Neutrophil (primary cell): Measurements from ENCODE around the gene CTNNA2.

Source experiments
- H3K27ac ChIP-seq: fragments of 200-600 bp; sonication (generic); 2 replicates; pipeline ENCODE4 v1.5.1; 2016; ENCODE audit warnings: mild to moderate bottlenecking, moderate library complexity
- H3K27me3 ChIP-seq: fragments of 200-600 bp; sonication (generic); 2 replicates; pipeline ENCODE4 v1.6.0; 2016; ENCODE audit warnings: mild to moderate bottlenecking
- H3K36me3 ChIP-seq: fragments of 200-600 bp; sonication (generic); 2 replicates; pipeline ENCODE4 v1.5.1; 2017
- H3K4me1 ChIP-seq, 2 experiments: fragments of 200-600 bp in 1 of 2; sonication (generic) in 1 of 2; 1 replicate in 1 of 2; 2 replicates in 1 of 2; pipeline versions ENCODE4 v1.5.1 to v1.6.1; 2013 to 2016; ENCODE audit warnings: low read depth in 1 of 2, low read length in 1 of 2, mild to moderate bottlenecking in 1 of 2, moderate library complexity in 1 of 2; ENCODE audit not compliant: control insufficient read depth in 1 of 2, insufficient read depth in 1 of 2
- H3K4me3 ChIP-seq, 2 experiments: fragments of 200-600 bp in 1 of 2; sonication (generic) in 1 of 2; 1 replicate in 1 of 2; 2 replicates in 1 of 2; pipeline ENCODE4 v1.5.1; 2013 to 2016; ENCODE audit warnings: low read depth in 1 of 2, low read length in 1 of 2, mild to moderate bottlenecking in 1 of 2, moderate library complexity in 1 of 2
- H3K9me3 ChIP-seq: fragments of 200-600 bp; sonication (generic); 2 replicates; pipeline ENCODE4 v1.5.1; 2016
- CTCF ChIP-seq: fragments of 200-600 bp; sonication (generic); IDR thresholded peaks from 2 replicates; pipeline ENCODE4 v1.5.1; 2016; ENCODE audit warnings: antibody characterized with exemption

Gene CTNNA2

DNA sequence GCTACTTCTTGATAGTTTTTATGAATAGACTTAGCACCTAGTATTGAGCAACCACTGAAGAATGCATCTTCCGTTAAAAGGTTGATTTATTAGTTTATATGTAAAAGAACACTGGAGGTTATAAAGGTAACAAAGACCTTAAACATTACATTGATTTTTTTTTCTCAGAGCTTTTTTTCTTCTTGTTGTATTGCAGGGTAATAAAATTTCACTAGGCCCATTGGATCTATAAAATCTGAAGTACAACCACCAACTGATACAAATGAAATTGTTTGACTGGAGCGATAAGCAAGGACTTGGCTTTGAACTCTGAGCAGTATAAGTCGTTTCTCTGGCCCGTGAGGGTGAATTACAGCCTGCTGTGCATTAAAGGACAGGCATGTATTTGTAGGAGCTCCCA lies 447.7 kb downstream of the CTNNA2 start:
- Histone ChIP-seq H3K27me3 (no peaks in the 10 kb centered on the region), H3K4me1 (no peaks in the 10 kb centered on the region), H3K27ac (no peak overlapping the region), H3K9me3 (no peaks in the 10 kb centered on the region), H3K4me3 (no peak overlapping the region), H3K36me3 (no peaks in the 10 kb centered on the region)
- TF ChIP-seq CTCF: no peak

DNA sequence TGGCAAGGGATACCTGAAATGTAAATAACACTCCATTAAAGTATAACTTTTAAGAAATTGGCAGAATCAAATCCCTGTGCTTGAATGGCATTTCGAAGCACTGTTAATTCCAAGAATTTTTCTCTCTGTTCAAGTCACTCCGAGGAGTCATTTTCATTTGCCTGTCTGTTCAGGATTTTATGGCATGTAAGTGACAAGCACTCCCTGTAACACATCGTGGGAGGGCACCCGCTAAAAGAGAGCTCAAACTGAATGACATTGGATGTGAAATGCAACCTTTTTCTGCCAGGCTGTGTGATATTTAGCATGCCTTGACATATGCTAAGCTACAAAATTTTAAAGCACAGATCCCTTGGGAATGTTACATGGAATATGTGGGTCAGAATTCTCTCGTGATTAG lies 452.1 kb downstream of the CTNNA2 start:
- TF ChIP-seq CTCF: no peak

GRCh38 chr2:79966369-79966768 lies 453.5 kb downstream of the CTNNA2 start:
- Histone ChIP-seq H3K27me3 (no peaks in the 10 kb centered on the region), H3K27ac (no peak overlapping the region), H3K4me1 (no peaks in the 10 kb centered on the region), H3K36me3 (no peaks in the 10 kb centered on the region), H3K4me3 (no peak overlapping the region), H3K9me3 (no peaks in the 10 kb centered on the region)
- no peak for TF ChIP-seq CTCF

More for the DNA sequence above, 452.1 kb downstream of the CTNNA2 start:
- Histone ChIP-seq H3K4me1 (no peaks in the 10 kb centered on the region), H3K27me3 (no peaks in the 10 kb centered on the region), H3K27ac (no peak overlapping the region), H3K36me3 (no peaks in the 10 kb centered on the region), H3K9me3 (no peaks in the 10 kb centered on the region), H3K4me3 (no peak overlapping the region)

GRCh38 chr2:79966882-79967281 lies 454.0 kb downstream of the CTNNA2 start:
- no peak overlapping the region for H3K4me3 ChIP-seq
- H3K9me3 ChIP-seq: no peaks in the 10 kb centered on the region
- H3K4me1 ChIP-seq: no peaks in the 10 kb centered on the region
- no peaks in the 10 kb centered on the region for H3K36me3 ChIP-seq
- H3K27ac ChIP-seq: no peak overlapping the region
- H3K27me3 ChIP-seq: no peaks in the 10 kb centered on the region
- no peak for TF ChIP-seq CTCF

DNA sequence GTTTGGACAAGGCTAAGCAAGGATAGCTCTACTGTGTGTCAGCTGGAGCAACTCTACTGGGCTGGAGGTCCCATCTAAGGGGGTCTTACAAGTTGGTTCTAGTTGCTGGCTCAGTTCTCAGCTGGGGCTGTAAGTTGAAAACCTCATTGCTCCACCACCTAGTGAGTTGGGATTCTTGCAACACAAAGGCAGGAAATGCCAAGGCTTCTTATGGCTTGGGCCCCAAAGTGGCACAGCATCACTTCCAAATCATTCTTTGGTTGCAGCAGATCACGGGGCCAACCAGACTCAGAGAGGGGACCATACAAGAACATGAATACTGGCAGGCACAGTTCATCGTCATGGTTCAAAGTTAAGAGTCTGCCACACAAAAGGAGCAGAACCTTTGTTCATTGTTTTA lies 459.0 kb downstream of the CTNNA2 start:
- TF ChIP-seq CTCF: no peak
- Histone ChIP-seq H3K4me3 (no peak overlapping the region), H3K27me3 (no peaks in the 10 kb centered on the region), H3K4me1 (no peaks in the 10 kb centered on the region), H3K27ac (no peak overlapping the region), H3K9me3 (no peaks in the 10 kb centered on the region), H3K36me3 (no peaks in the 10 kb centered on the region)

- Histone ChIP-seq H3K36me3 (no peaks in the 10 kb centered on the region), H3K4me1 (no peaks in the 10 kb centered on the region), H3K9me3 (no peaks in the 10 kb centered on the region), H3K4me3 (no peak overlapping the region), H3K27me3 (no peaks in the 10 kb centered on the region), H3K27ac (no peak overlapping the region)
- no peak for TF ChIP-seq CTCF
Observed at GRCh38 chr2:79972661-79973060, 459.8 kb downstream of the CTNNA2 start.
